ENCODE measurements around the gene AFF2.

The AFF2 gene

GRCh38 chrX:148580016-148580415, 79.6 kb downstream of the AFF2 start:
- no peak for DNase-seq (ENCODE audit: low read depth in 1 of 2, low spot score in 1 of 2)

- no peak for DNase-seq (ENCODE audit: low read depth in 1 of 2, low spot score in 1 of 2)
These were observed 81.9 kb downstream of the AFF2 start for GRCh38 chrX:148582353-148582752.

- no peak for DNase-seq (ENCODE audit: low read depth in 1 of 2, low spot score in 1 of 2)
These were observed 88.4 kb downstream of the AFF2 start for GRCh38 chrX:148588649-148589310.

GRCh38 chrX:148592595-148592994, 92.2 kb downstream of the AFF2 start:
- no peak for DNase-seq (ENCODE audit: low read depth in 1 of 2, low spot score in 1 of 2)

GRCh38 chrX:148593146-148593545, 92.7 kb downstream of the AFF2 start:
- no peak for DNase-seq (ENCODE audit: low read depth in 1 of 2, low spot score in 1 of 2)

GRCh38 chrX:148593987-148594386, 93.6 kb downstream of the AFF2 start:
- DNase-seq (ENCODE audit: low read depth in 1 of 2, low spot score in 1 of 2): no peak

- DNase-seq (ENCODE audit: low read depth in 1 of 2, low spot score in 1 of 2): no peak
These were observed 99.0 kb downstream of the AFF2 start for GRCh38 chrX:148599404-148599803.

GRCh38 chrX:148600131-148600530, 99.7 kb downstream of the AFF2 start:
- no peak for DNase-seq (ENCODE audit: low read depth in 1 of 2, low spot score in 1 of 2)

GRCh38 chrX:148600581-148600980, 100.2 kb downstream of the AFF2 start:
- no peak for DNase-seq (ENCODE audit: low read depth in 1 of 2, low spot score in 1 of 2)

- no peak for DNase-seq (ENCODE audit: low read depth in 1 of 2, low spot score in 1 of 2)
These were observed 100.6 kb downstream of the AFF2 start for GRCh38 chrX:148601034-148601433.

GRCh38 chrX:148609515-148610327, 109.3 kb downstream of the AFF2 start:
- DNase-seq (ENCODE audit: low read depth in 1 of 2, low spot score in 1 of 2): no peak

- no peak for DNase-seq (ENCODE audit: low read depth in 1 of 2, low spot score in 1 of 2)
These were observed 109.9 kb downstream of the AFF2 start for GRCh38 chrX:148610328-148610698.

- no peak for DNase-seq (ENCODE audit: low read depth in 1 of 2, low spot score in 1 of 2)
These were observed 111.6 kb downstream of the AFF2 start for GRCh38 chrX:148611993-148612392.

- no peak for DNase-seq (ENCODE audit: low read depth in 1 of 2, low spot score in 1 of 2)
These were observed 112.0 kb downstream of the AFF2 start for GRCh38 chrX:148612431-148612830.

GRCh38 chrX:148613636-148614035, 113.2 kb downstream of the AFF2 start:
- DNase-seq (ENCODE audit: low read depth in 1 of 2, low spot score in 1 of 2): no peak

- DNase-seq (ENCODE audit: low read depth in 1 of 2, low spot score in 1 of 2): no peak
These were observed 115.1 kb downstream of the AFF2 start for GRCh38 chrX:148615491-148615890.

GRCh38 chrX:148618470-148619445, 118.3 kb downstream of the AFF2 start:
- DNase-seq (ENCODE audit: low read depth in 1 of 2, low spot score in 1 of 2): no peak

- DNase-seq (ENCODE audit: low read depth in 1 of 2, low spot score in 1 of 2): no peak
These were observed 119.6 kb downstream of the AFF2 start for GRCh38 chrX:148620023-148620422.

GRCh38 chrX:148624951-148625474, 124.6 kb downstream of the AFF2 start:
- DNase-seq (ENCODE audit: low read depth in 1 of 2, low spot score in 1 of 2): no peak

GRCh38 chrX:148628621-148629020, 128.2 kb downstream of the AFF2 start:
- no peak for DNase-seq (ENCODE audit: low read depth in 1 of 2, low spot score in 1 of 2)

- no peak for DNase-seq (ENCODE audit: low read depth in 1 of 2, low spot score in 1 of 2)
These were observed 129.0 kb downstream of the AFF2 start for GRCh38 chrX:148629434-148629833.

All from activated CD4-positive, alpha-beta T cell treated with anti-CD3 and anti-CD28 coated beads, Interleukin-2, amount 50 U/mL, for 24 hours (primary cell).